GM12892 (cell line): ENCODE data around the gene MAP3K19.

Experiments
- POLR2A ChIP-seq: IDR thresholded peaks from 2 replicates; pipeline ENCODE4 v1.6.1; 2011; ENCODE audit warnings: low read depth, low read length, control low read depth
- POLR2AphosphoS5 ChIP-seq: IDR thresholded peaks from 2 replicates; pipeline ENCODE4 v1.6.1; 2011; ENCODE audit warnings: low read depth, low read length, control low read depth
- TAF1 ChIP-seq: IDR thresholded peaks from 2 replicates; pipeline ENCODE4 v1.6.1; 2011; ENCODE audit warnings: low read depth, mild to moderate bottlenecking, control low read depth, low read length, borderline replicate concordance

GRCh38 chr2:134955744-134956143 is 91.5 kb downstream of the MAP3K19 start:
- no peak for TF ChIP-seq POLR2A
- no peak for TF ChIP-seq POLR2AphosphoS5
- TF ChIP-seq TAF1, result no peak
